Activated naive CD4-positive, alpha-beta T cell treated with anti-CD3 and anti-CD28 coated beads, Interleukin-2, amount 50 U/mL, for 16 hours (primary cell): ENCODE measurements around the gene KCNMA1.

ENCODE experiments used
- DNase-seq: peaks from one replicate; pipeline ENCODE4 v3.0.0-alpha.2; 2020

The KCNMA1 gene

GRCh38 chr10:77287647-77288120, 349.9 kb downstream of the KCNMA1 start:
- DNase-seq = no peak

- DNase-seq = no peak
These were observed 350.8 kb downstream of the KCNMA1 start for GRCh38 chr10:77286531-77287508.

GRCh38 chr10:77285529-77286182, 352.0 kb downstream of the KCNMA1 start:
- no peak for DNase-seq

GRCh38 chr10:77284797-77285196, 352.8 kb downstream of the KCNMA1 start:
- no peak for DNase-seq

- no peak for DNase-seq
These were observed 354.3 kb downstream of the KCNMA1 start for GRCh38 chr10:77283326-77283725.

GRCh38 chr10:77282163-77282562, 355.4 kb downstream of the KCNMA1 start:
- DNase-seq = no peak

GRCh38 chr10:77281719-77282118, 355.9 kb downstream of the KCNMA1 start:
- DNase-seq = no peak

GRCh38 chr10:77279207-77279606, 358.4 kb downstream of the KCNMA1 start:
- DNase-seq = no peak

- DNase-seq = no peak
These were observed 363.4 kb downstream of the KCNMA1 start for GRCh38 chr10:77274046-77274795.

- no peak for DNase-seq
These were observed 368.4 kb downstream of the KCNMA1 start for GRCh38 chr10:77269163-77269562.

- no peak for DNase-seq
These were observed 368.9 kb downstream of the KCNMA1 start for GRCh38 chr10:77268721-77269120.

GRCh38 chr10:77267703-77268675, 369.6 kb downstream of the KCNMA1 start:
- no peak for DNase-seq

GRCh38 chr10:77266242-77266641, 371.4 kb downstream of the KCNMA1 start:
- no peak for DNase-seq

- no peak for DNase-seq
These were observed 373.1 kb downstream of the KCNMA1 start for GRCh38 chr10:77264527-77264926.

GRCh38 chr10:77264107-77264506, 373.5 kb downstream of the KCNMA1 start:
- no peak for DNase-seq

GRCh38 chr10:77263700-77264099, 373.9 kb downstream of the KCNMA1 start:
- DNase-seq = no peak

- no peak for DNase-seq
These were observed 376.5 kb downstream of the KCNMA1 start for GRCh38 chr10:77261146-77261545.

GRCh38 chr10:77259171-77259874, 378.3 kb downstream of the KCNMA1 start:
- DNase-seq = no peak

- no peak for DNase-seq
These were observed 381.3 kb downstream of the KCNMA1 start for GRCh38 chr10:77256346-77256745.

- DNase-seq = no peak
These were observed 384.0 kb downstream of the KCNMA1 start for GRCh38 chr10:77253556-77254064.

GRCh38 chr10:77253147-77253545, 384.5 kb downstream of the KCNMA1 start:
- DNase-seq = no peak
